Neural progenitor cell (in vitro differentiated cells): ENCODE measurements around the gene CCSER1. TPM values are rescaled to one million over a fixed set of nuclear protein-coding genes. Genes with fewer than 3 reads are reported as not detected.

Source experiments
- DNase-seq: peaks from one replicate; pipeline ENCODE4 v3.0.0-alpha.2; 2016; ENCODE audit warnings: low spot score
- H2AFZ ChIP-seq: fragments of 200-600 bp; sonication (generic); replicated peaks from 2 replicates; pipeline ENCODE4 v1.6.1; 2016; ENCODE audit warnings: antibody characterized with exemption
- H3F3A ChIP-seq: fragments of 200-600 bp; sonication (generic); 2 replicates; pipeline ENCODE4 v1.6.1; 2016; ENCODE audit warnings: antibody characterized with exemption, low read depth
- H3K27ac ChIP-seq: fragments of 200-600 bp; sonication (generic); 2 replicates; pipeline ENCODE4 v1.5.1; 2016; ENCODE audit warnings: mild to moderate bottlenecking
- H3K27me3 ChIP-seq: fragments of 200-600 bp; sonication (generic); 2 replicates; pipeline ENCODE4 v1.6.1; 2016; ENCODE audit warnings: mild to moderate bottlenecking, moderate library complexity
- H3K36me3 ChIP-seq: fragments of 200-600 bp; sonication (generic); 2 replicates; pipeline ENCODE4 v1.5.1; 2016
- H3K4me1 ChIP-seq: fragments of 200-600 bp; sonication (generic); 2 replicates; pipeline ENCODE4 v1.6.1; 2016; ENCODE audit warnings: mixed run types
- H3K4me2 ChIP-seq: fragments of 200-600 bp; sonication (generic); 2 replicates; pipeline ENCODE4 v1.6.1; 2016
- H3K4me3 ChIP-seq: fragments of 200-600 bp; sonication (generic); 2 replicates; pipeline ENCODE4 v1.5.1; 2016
- H3K79me2 ChIP-seq: fragments of 200-600 bp; sonication (generic); 2 replicates; pipeline ENCODE4 v1.6.1; 2016; ENCODE audit warnings: low read depth
- H3K9ac ChIP-seq: fragments of 200-600 bp; sonication (generic); 2 replicates; pipeline ENCODE4 v1.6.1; 2016
- H3K9me3 ChIP-seq: fragments of 200-600 bp; sonication (generic); 2 replicates; pipeline ENCODE4 v1.5.1; 2016; ENCODE audit warnings: low read depth
- H4K20me1 ChIP-seq: fragments of 200-600 bp; sonication (generic); 2 replicates; pipeline ENCODE4 v1.6.1; 2016; ENCODE audit warnings: low read depth
- H3K27ac Mint-ChIP-seq: 3 replicates; pipeline ENCODE4 v1.8.0; 2021; ENCODE audit warnings: mixed read lengths
- H3K27me3 Mint-ChIP-seq: 2 replicates; pipeline ENCODE4 v1.8.0; 2022; ENCODE audit warnings: low read depth, mild to moderate bottlenecking, inconsistent platforms, moderate library complexity, mixed read lengths; ENCODE audit not compliant: insufficient read depth
- H3K36me3 Mint-ChIP-seq: 3 replicates; pipeline ENCODE4 v1.8.0; 2021; ENCODE audit warnings: mixed read lengths
- H3K4me1 Mint-ChIP-seq: 3 replicates; pipeline ENCODE4 v1.8.0; 2021; ENCODE audit warnings: mixed read lengths
- H3K4me3 Mint-ChIP-seq: 3 replicates; pipeline ENCODE4 v1.8.0; 2021; ENCODE audit warnings: mild to moderate bottlenecking, moderate library complexity, mixed read lengths
- H3K9me3 Mint-ChIP-seq: 3 replicates; pipeline ENCODE4 v1.8.0; 2020; ENCODE audit warnings: mixed read lengths
- CTCF ChIP-seq: fragments of 200-600 bp; sonication (generic); IDR thresholded peaks from 2 replicates; pipeline ENCODE4 v1.5.1; 2017; ENCODE audit warnings: antibody characterized with exemption, mild to moderate bottlenecking
- EZH2 ChIP-seq: fragments of 200-600 bp; sonication (generic); IDR thresholded peaks from 2 replicates; pipeline ENCODE4 v1.6.1; 2017; ENCODE audit warnings: antibody characterized with exemption, mild to moderate bottlenecking, moderate library complexity
- EZH2phosphoT487 ChIP-seq: fragments of 200-600 bp; sonication (generic); IDR thresholded peaks from 2 replicates; pipeline ENCODE4 v1.6.1; 2017; ENCODE audit warnings: antibody characterized with exemption
- total RNA-seq: library from RNA; depleted of rRNA; stranded (reverse); fragments of >200 nt; gene quantifications from 2 replicates; pipeline ENCODE4 v1.2.3, GENCODE V29; 2015; ENCODE audit warnings: low replicate concordance

The CCSER1 gene
- total RNA-seq, 1 donor from 2014 or later = 0.77 TPM

DNA sequence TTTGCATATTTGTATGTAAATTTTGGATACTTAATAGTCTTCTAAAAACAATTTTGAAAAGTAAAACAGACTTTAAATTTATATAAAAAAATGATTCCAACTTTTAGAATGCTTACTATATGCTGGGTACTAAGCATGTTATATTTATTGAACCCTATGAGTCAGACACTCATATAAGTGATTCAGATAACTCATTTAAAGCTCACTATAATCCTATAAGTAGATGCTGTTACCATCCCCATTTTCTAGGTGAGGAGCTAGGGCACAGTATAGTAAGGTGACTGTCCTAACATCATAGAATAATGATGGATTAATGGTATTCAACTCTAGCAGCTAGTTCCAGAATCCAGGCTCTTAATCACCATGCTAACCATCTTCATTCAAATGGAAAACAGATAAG is 1299.5 kb downstream of the CCSER1 start:
- no peak overlapping the region for H2AFZ ChIP-seq
- TF ChIP-seq EZH2 (no peak), CTCF (no peak), EZH2phosphoT487 (no peak)
- Mint-ChIP-seq H3K36me3 (no peaks in the 10 kb centered on the region), H3K4me3 (no peak overlapping the region), H3K27ac (no peak overlapping the region), H3K4me1 (no peaks in the 10 kb centered on the region), H3K27me3 (peaks cover 2% of the 10 kb centered on the region), H3K9me3 (no peaks in the 10 kb centered on the region)
- H3K79me2 ChIP-seq = no peaks in the 10 kb centered on the region
- H3K27ac ChIP-seq = no peak overlapping the region
- no peaks in the 10 kb centered on the region for H3K9me3 ChIP-seq
- no peak overlapping the region for H3K4me2 ChIP-seq
- H4K20me1 ChIP-seq = no peaks in the 10 kb centered on the region
- no peaks in the 10 kb centered on the region for H3F3A ChIP-seq
- H3K4me3 ChIP-seq = no peak overlapping the region
- H3K4me1 ChIP-seq = no peaks in the 10 kb centered on the region
- no peak for DNase-seq
- H3K27me3 ChIP-seq = no peaks in the 10 kb centered on the region
- no peak overlapping the region for H3K9ac ChIP-seq
- H3K36me3 ChIP-seq = no peaks in the 10 kb centered on the region

DNA sequence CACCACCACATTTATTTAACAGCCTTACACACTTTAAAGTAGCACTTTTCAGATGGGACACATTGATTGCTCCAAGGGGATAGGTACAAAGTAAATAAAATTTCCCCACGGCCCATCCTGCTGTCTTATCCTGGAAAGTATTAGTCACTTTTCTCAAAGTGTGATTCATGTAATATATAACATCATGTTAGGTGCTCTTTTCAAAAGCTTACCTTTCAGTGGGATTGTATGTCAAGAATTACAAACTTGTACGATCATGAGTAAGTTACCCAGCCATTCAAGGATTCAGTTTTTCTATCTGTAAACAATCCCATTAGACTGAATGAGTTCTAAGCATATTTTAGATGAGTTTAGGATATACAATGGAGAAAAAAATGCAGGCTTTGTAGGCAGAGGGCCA is 1300.0 kb downstream of the CCSER1 start:
- no peak for TF ChIP-seq EZH2
- TF ChIP-seq EZH2phosphoT487 = no peak
- no peak for TF ChIP-seq CTCF
- no peak for DNase-seq
- Histone ChIP-seq H3F3A (no peaks in the 10 kb centered on the region), H3K9me3 (no peaks in the 10 kb centered on the region), H3K4me3 (no peak overlapping the region), H4K20me1 (no peaks in the 10 kb centered on the region), H3K36me3 (no peaks in the 10 kb centered on the region), H3K4me1 (no peaks in the 10 kb centered on the region), H3K27me3 (no peaks in the 10 kb centered on the region), H3K9ac (no peak overlapping the region), H3K27ac (no peak overlapping the region), H3K79me2 (no peaks in the 10 kb centered on the region), H2AFZ (no peak overlapping the region), H3K4me2 (no peak overlapping the region)
- Mint-ChIP-seq H3K9me3 (no peaks in the 10 kb centered on the region), H3K36me3 (no peaks in the 10 kb centered on the region), H3K27me3 (peaks cover 2% of the 10 kb centered on the region), H3K4me3 (no peak overlapping the region), H3K4me1 (no peaks in the 10 kb centered on the region), H3K27ac (no peak overlapping the region)

- DNase-seq = no peak
- Histone ChIP-seq H3K79me2 (no peaks in the 10 kb centered on the region), H3K4me3 (no peak overlapping the region), H3K27me3 (no peaks in the 10 kb centered on the region), H3K9ac (no peak overlapping the region), H3K4me1 (no peaks in the 10 kb centered on the region), H3K27ac (no peak overlapping the region), H4K20me1 (no peaks in the 10 kb centered on the region), H3K4me2 (no peak overlapping the region), H3K36me3 (no peaks in the 10 kb centered on the region), H3F3A (no peaks in the 10 kb centered on the region), H2AFZ (no peak overlapping the region), H3K9me3 (no peaks in the 10 kb centered on the region)
- H3K4me3 Mint-ChIP-seq = no peak overlapping the region
- no peaks in the 10 kb centered on the region for H3K4me1 Mint-ChIP-seq
- H3K9me3 Mint-ChIP-seq = no peaks in the 10 kb centered on the region
- H3K36me3 Mint-ChIP-seq = no peaks in the 10 kb centered on the region
- TF ChIP-seq EZH2phosphoT487 (no peak), EZH2 (no peak), CTCF (no peak)
- no peaks in the 10 kb centered on the region for H3K27me3 Mint-ChIP-seq
- H3K27ac Mint-ChIP-seq = no peak overlapping the region
Measured at GRCh38 chr4:91434631-91435030, 1307.4 kb downstream of the CCSER1 start.
